Cardiac atrium fibroblast (primary cell): ENCODE measurements around the gene RAX. TPM values are rescaled to one million over a fixed set of nuclear protein-coding genes. Genes with fewer than 3 reads are reported as not detected.

ENCODE experiments used
- total RNA-seq: library from RNA; depleted of rRNA; stranded (reverse); fragments of >200 nt; gene quantifications from 2 replicates; pipeline ENCODE4 v1.2.3, GENCODE V29; 2015

RAX gene
- total RNA-seq = not detected in 2 replicates

GRCh38 chr18:59272891-59273758 lies at the start of gene RAX:
TSS of gene RAX (minus strand) at chr18:59273454. CDS start at chr18:59273206, 248 bp downstream.

DNA sequence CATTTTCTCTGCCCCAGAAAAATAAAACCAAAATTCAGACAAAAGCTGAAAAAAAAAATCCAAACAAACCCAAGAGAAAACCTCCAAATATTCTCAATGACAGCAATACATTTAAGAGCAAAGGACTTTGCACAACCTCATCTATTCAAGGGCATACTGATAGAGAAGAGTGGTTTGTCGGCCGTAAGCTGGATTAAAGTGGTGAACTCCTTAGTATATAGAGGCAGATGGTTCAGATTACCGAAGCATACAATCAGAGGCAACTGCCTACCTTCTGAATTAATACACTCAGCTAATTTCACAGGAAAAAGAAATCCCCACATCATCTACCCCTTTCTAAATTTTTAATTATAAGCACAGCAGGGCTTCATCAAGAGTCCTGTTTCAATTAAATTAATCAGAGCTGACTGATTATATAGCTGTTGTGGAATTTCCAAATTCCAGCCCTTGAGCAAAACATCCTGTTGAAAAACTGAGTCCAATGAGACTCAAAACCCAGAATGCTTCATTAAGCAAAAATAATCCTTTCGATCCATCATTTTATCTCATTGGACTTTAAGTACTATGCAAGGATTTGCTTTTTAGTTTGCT lies 45.3 kb upstream of the RAX start, which contains the start of gene CPLX4:
Gene CPLX4, minus strand, starts transcription at position 190 of the 591 bp plus-strand sequence. Its CDS starts 187 bp downstream, at position 3.

GRCh38 chr18:59219672-59220163 lies 53.5 kb downstream of the RAX start, which contains the start of gene GRP:
TSS of gene GRP (plus strand) at chr18:59220158. CDS start at chr18:59220266, 108 bp downstream.

Other genes starting within 250 kb of the RAX start
- gene SEC11C, start 133.6 kb downstream of the RAX start, total RNA-seq = 17.9 and 27.7 TPM in 2 replicates
- not detected in 2 replicates for gene GRP, start 53.3 kb downstream of the RAX start, total RNA-seq
- gene CPLX4, start 45.2 kb upstream of the RAX start, total RNA-seq = not detected in 2 replicates
- gene LMAN1, start 85.8 kb upstream of the RAX start, total RNA-seq = 196 and 240 TPM in 2 replicates